A673 (cell line): ENCODE results near the gene UPK3A. TPM values are rescaled to one million over a fixed set of nuclear protein-coding genes. Genes with fewer than 3 reads are reported as not detected.
"Not testable (repeated sequence)": the region's sequence is repeated elsewhere in the genome, so short reads cannot be mapped to it uniquely, and the experiment has no call there.

Experiments used
- BruUV-seq: library from RNA; stranded (reverse); fragments of 400-500 nt; replicated peaks from 2 replicates; lab custom pipeline; 2021; lab: Mats Ljungman, UMichigan
- CTCF ChIA-PET: fragments of 300-600 bp; sonication (Branson Sonifier 250); formaldehyde crosslinking; loops from one replicate; lab custom pipeline; 2022; ENCODE audit warnings: antibody characterized with exemption; lab: Charles Lee
- POLR2A ChIA-PET: fragments of 300-600 bp; sonication (Branson Sonifier 250); formaldehyde crosslinking; loops from one replicate; lab custom pipeline; 2022; ENCODE audit warnings: antibody characterized with exemption; ENCODE audit not compliant: low non-redundant PET; lab: Charles Lee
- DNase-seq: peaks from one replicate; pipeline ENCODE4 v3.0.0-alpha.2; 2015; ENCODE audit warnings: low spot score
- H3K27ac ChIP-seq: fragments of 200-600 bp; sonication (generic); 2 replicates; pipeline ENCODE4 v1.5.1; 2016; ENCODE audit warnings: mixed run types, low read depth, mild to moderate bottlenecking, mixed read lengths, antibody characterized with exemption, low read length; ENCODE audit not compliant: poor library complexity, severe bottlenecking
- H3K27me3 ChIP-seq: fragments of 200-600 bp; sonication (generic); replicated peaks from 2 replicates; pipeline ENCODE4 v1.6.1; 2017; ENCODE audit warnings: mixed run types, low read depth, mild to moderate bottlenecking, mixed read lengths, antibody characterized with exemption, low read length; ENCODE audit not compliant: insufficient read depth, poor library complexity
- H3K36me3 ChIP-seq: fragments of 200-600 bp; sonication (generic); 2 replicates; pipeline ENCODE4 v1.6.1; 2016; ENCODE audit warnings: mixed run types, mild to moderate bottlenecking, mixed read lengths, antibody characterized with exemption, low read length; ENCODE audit not compliant: insufficient read depth, poor library complexity, severe bottlenecking
- H3K4me1 ChIP-seq: fragments of 200-600 bp; sonication (generic); 2 replicates; pipeline ENCODE4 v1.6.1; 2017; ENCODE audit warnings: mixed run types, mild to moderate bottlenecking, mixed read lengths, antibody characterized with exemption, low read length; ENCODE audit not compliant: insufficient read depth, poor library complexity, severe bottlenecking
- H3K4me3 ChIP-seq: fragments of 200-600 bp; sonication (generic); 2 replicates; pipeline ENCODE4 v1.5.1; 2016; ENCODE audit warnings: low read depth, mixed run types, mild to moderate bottlenecking, mixed read lengths, low read length; ENCODE audit not compliant: poor library complexity, severe bottlenecking
- H3K9me3 ChIP-seq: fragments of 200-600 bp; sonication (generic); 2 replicates; pipeline ENCODE4 v1.6.1; 2016; ENCODE audit warnings: mixed run types, low read depth, mild to moderate bottlenecking, mixed read lengths, antibody characterized with exemption, low read length; ENCODE audit not compliant: poor library complexity, severe bottlenecking
- CTCF ChIP-seq: fragments of 300-800, 200-600 bp; sonication (generic); conservative IDR thresholded peaks from 2 replicates; pipeline ENCODE4 v1.5.1; 2017; ENCODE audit warnings: low read depth, mild to moderate bottlenecking, antibody characterized with exemption, low read length, moderate library complexity, mixed read lengths
- EZH2 ChIP-seq: fragments of 200-600 bp; sonication (generic); IDR thresholded peaks from 2 replicates; pipeline ENCODE4 v1.6.1; 2017; ENCODE audit warnings: borderline replicate concordance, low read depth, mild to moderate bottlenecking, mixed read lengths, antibody characterized with exemption, low read length; ENCODE audit not compliant: poor library complexity, severe bottlenecking
- intact Hi-C: fragments of 100-400 bp; cut with micrococcal nuclease; formaldehyde crosslinking; loops from one replicate; pipeline ENCODE4 v1.10.0; 2022; ENCODE audit not compliant: unreplicated experiment
- total RNA-seq: library from RNA; stranded (reverse); gene quantifications from 2 replicates; pipeline ENCODE4 v1.2.3, GENCODE V29; 2021

Gene UPK3A
- total RNA-seq, 1 experiment from 2014 or later, result not detected

- H3K9me3 ChIP-seq, result no peaks in the 10 kb centered on the region
- intact Hi-C loops, result no loop called here
- H3K27me3 ChIP-seq, result no peaks in the 10 kb centered on the region
- H3K4me1 ChIP-seq, result peaks cover 9% of the 10 kb centered on the region
- H3K27ac ChIP-seq, result no peak overlapping the region
- peaks cover 31% of the 10 kb centered on the region for H3K36me3 ChIP-seq
- no peak for TF ChIP-seq EZH2
- no peak for TF ChIP-seq CTCF
- no peak for DNase-seq
- H3K4me3 ChIP-seq, result no peak overlapping the region
- ChIA-PET POLR2A (no interaction called here), CTCF (no interaction called here)
- no TSS peak for BruUV-seq
Measured at GRCh38 chr22:45324311-45324711, 39.6 kb downstream of the UPK3A start.

- POLR2A ChIA-PET, result not testable (repeated sequence)
Measured at GRCh38 chr22:45328261-45328660, 43.5 kb downstream of the UPK3A start.

GRCh38 chr22:45328822-45329529 is 44.2 kb downstream of the UPK3A start:
- peak; percentile 80 for DNase-seq
- Histone ChIP-seq H3K36me3 (peaks cover 24% of the 10 kb centered on the region), H3K27me3 (no peaks in the 10 kb centered on the region), H3K4me3 (no peak overlapping the region), H3K9me3 (no peaks in the 10 kb centered on the region), H3K27ac (peak overlapping the region; percentile 65), H3K4me1 (peaks cover 6% of the 10 kb centered on the region)
- CTCF ChIA-PET, result no interaction called here
- TF ChIP-seq CTCF (no peak), EZH2 (no peak)
- intact Hi-C loops, result no loop called here
- BruUV-seq, result no TSS peak
- POLR2A ChIA-PET, result no interaction called here

More at GRCh38 chr22:45328261-45328660, 43.5 kb downstream of the UPK3A start:
- CTCF ChIA-PET, result interaction anchor here (0.6 kb wide), 1 partner anchor 205 kb away, joined by 5 read pairs; no protein-coding TSS in a partner anchor
- H3K4me3 ChIP-seq, H3K9me3 ChIP-seq, BruUV-seq, H3K27me3 ChIP-seq, intact Hi-C loops, DNase-seq, H3K4me1 ChIP-seq: not testable (repeated sequence)
- peak overlapping the region; percentile 22 for H3K27ac ChIP-seq
- peaks cover 28% of the 10 kb centered on the region for H3K36me3 ChIP-seq
